ENCODE data around the gene TRIM43B. TPM values are rescaled to one million over a fixed set of nuclear protein-coding genes. Genes with fewer than 3 reads are reported as not detected.
"Not testable (repeated sequence)": the region's sequence is repeated elsewhere in the genome, so short reads cannot be mapped to it uniquely, and the experiment has no call there.

TRIM43B gene
- total RNA-seq, 2 donors from 2014 or later: not detected

- no CpG with 5 or more reads among the region's 2 CpGs for WGBS, 2 experiments (ENCODE audit: insufficient coverage in 1 of 2, insufficient read length in 1 of 2)
- DNase-seq; H3K27ac Mint-ChIP-seq; H3K9me3 Mint-ChIP-seq; H3K4me3 ChIP-seq (ENCODE audit: low read length); H3K27me3 Mint-ChIP-seq (ENCODE audit: insufficient read depth); H3K36me3 ChIP-seq (ENCODE audit: control insufficient read depth, insufficient read depth, low read length); H3K27ac ChIP-seq (ENCODE audit: low read depth, low read length); H3K4me3 Mint-ChIP-seq; H3K9me3 ChIP-seq (ENCODE audit: control insufficient read depth, low read length); H3K4me1 Mint-ChIP-seq; H3K27me3 ChIP-seq (ENCODE audit: control insufficient read depth, insufficient read depth, low read length, poor library complexity, severe bottlenecking); H3K36me3 Mint-ChIP-seq (ENCODE audit: low read depth); H3K4me1 ChIP-seq (ENCODE audit: control insufficient read depth, insufficient read depth, low read length); H3K9ac ChIP-seq (ENCODE audit: extremely low read depth, low read length, poor library complexity, severe bottlenecking): not testable (repeated sequence)
Measured at GRCh38 chr2:95442474-95443099, 42.0 kb downstream of the TRIM43B start.

- H3K27me3 Mint-ChIP-seq (ENCODE audit: insufficient read depth); H3K36me3 ChIP-seq (ENCODE audit: control insufficient read depth, insufficient read depth, low read length); H3K4me3 ChIP-seq (ENCODE audit: low read length); H3K36me3 Mint-ChIP-seq (ENCODE audit: low read depth); H3K9ac ChIP-seq (ENCODE audit: extremely low read depth, low read length, poor library complexity, severe bottlenecking); H3K9me3 ChIP-seq (ENCODE audit: control insufficient read depth, low read length); H3K4me1 Mint-ChIP-seq; H3K27ac ChIP-seq (ENCODE audit: low read depth, low read length); DNase-seq; H3K27ac Mint-ChIP-seq; H3K4me1 ChIP-seq (ENCODE audit: control insufficient read depth, insufficient read depth, low read length); H3K9me3 Mint-ChIP-seq; H3K4me3 Mint-ChIP-seq; H3K27me3 ChIP-seq (ENCODE audit: control insufficient read depth, insufficient read depth, low read length, poor library complexity, severe bottlenecking): not testable (repeated sequence)
- WGBS, 2 experiments (ENCODE audit: insufficient coverage in 1 of 2, insufficient read length in 1 of 2): 73% methylated on average over 2 of the region's 5 CpGs; no CpG with 5 or more reads in 1 of the 2 experiments
Measured at GRCh38 chr2:95435872-95436209, 48.7 kb downstream of the TRIM43B start.

- not testable (repeated sequence) for H3K4me3 Mint-ChIP-seq; H3K27me3 Mint-ChIP-seq (ENCODE audit: insufficient read depth); H3K36me3 Mint-ChIP-seq (ENCODE audit: low read depth); H3K27ac Mint-ChIP-seq; H3K9me3 Mint-ChIP-seq; H3K4me1 Mint-ChIP-seq; H3K9me3 ChIP-seq (ENCODE audit: control insufficient read depth, low read length); DNase-seq; H3K27ac ChIP-seq (ENCODE audit: low read depth, low read length); H3K4me3 ChIP-seq (ENCODE audit: low read length); H3K36me3 ChIP-seq (ENCODE audit: control insufficient read depth, insufficient read depth, low read length); H3K9ac ChIP-seq (ENCODE audit: extremely low read depth, low read length, poor library complexity, severe bottlenecking); H3K4me1 ChIP-seq (ENCODE audit: control insufficient read depth, insufficient read depth, low read length); H3K27me3 ChIP-seq (ENCODE audit: control insufficient read depth, insufficient read depth, low read length, poor library complexity, severe bottlenecking)
- WGBS, 2 experiments (ENCODE audit: insufficient coverage in 1 of 2, insufficient read length in 1 of 2): no CpG with 5 or more reads among the region's 30 CpGs
Measured at GRCh38 chr2:95435162-95435871, 49.2 kb downstream of the TRIM43B start.

GRCh38 chr2:95434507-95435076 lies 50.0 kb downstream of the TRIM43B start:
- H3K27ac ChIP-seq (ENCODE audit: low read depth, low read length); H3K36me3 ChIP-seq (ENCODE audit: control insufficient read depth, insufficient read depth, low read length); H3K9me3 ChIP-seq (ENCODE audit: control insufficient read depth, low read length); H3K4me1 Mint-ChIP-seq; H3K27me3 ChIP-seq (ENCODE audit: control insufficient read depth, insufficient read depth, low read length, poor library complexity, severe bottlenecking); H3K27me3 Mint-ChIP-seq (ENCODE audit: insufficient read depth); H3K9me3 Mint-ChIP-seq; H3K4me3 Mint-ChIP-seq; H3K27ac Mint-ChIP-seq; DNase-seq; H3K36me3 Mint-ChIP-seq (ENCODE audit: low read depth); H3K4me3 ChIP-seq (ENCODE audit: low read length); H3K4me1 ChIP-seq (ENCODE audit: control insufficient read depth, insufficient read depth, low read length); H3K9ac ChIP-seq (ENCODE audit: extremely low read depth, low read length, poor library complexity, severe bottlenecking): not testable (repeated sequence)
- WGBS, 2 experiments (ENCODE audit: insufficient coverage in 1 of 2, insufficient read length in 1 of 2): 94% methylated on average over 1 of the region's 3 CpGs; no CpG with 5 or more reads in 1 of the 2 experiments

GRCh38 chr2:95433973-95434372 lies 50.6 kb downstream of the TRIM43B start:
- not testable (repeated sequence) for H3K27ac ChIP-seq (ENCODE audit: low read depth, low read length)

GRCh38 chr2:95433373-95433772 lies 51.2 kb downstream of the TRIM43B start:
- not testable (repeated sequence) for H3K9me3 ChIP-seq (ENCODE audit: control insufficient read depth, low read length); H3K9ac ChIP-seq (ENCODE audit: extremely low read depth, low read length, poor library complexity, severe bottlenecking); H3K27me3 ChIP-seq (ENCODE audit: control insufficient read depth, insufficient read depth, low read length, poor library complexity, severe bottlenecking); H3K36me3 ChIP-seq (ENCODE audit: control insufficient read depth, insufficient read depth, low read length); DNase-seq; H3K4me3 ChIP-seq (ENCODE audit: low read length); H3K9me3 Mint-ChIP-seq; H3K4me1 Mint-ChIP-seq; H3K36me3 Mint-ChIP-seq (ENCODE audit: low read depth); H3K4me3 Mint-ChIP-seq; H3K27ac ChIP-seq (ENCODE audit: low read depth, low read length); H3K4me1 ChIP-seq (ENCODE audit: control insufficient read depth, insufficient read depth, low read length); H3K27ac Mint-ChIP-seq; H3K27me3 Mint-ChIP-seq (ENCODE audit: insufficient read depth)
- 43% methylated on average over 1 of the region's 4 CpGs; no CpG with 5 or more reads in 1 of the 2 experiments for WGBS, 2 experiments (ENCODE audit: insufficient coverage in 1 of 2, insufficient read length in 1 of 2)

More at GRCh38 chr2:95433973-95434372, 50.6 kb downstream of the TRIM43B start:
- not testable (repeated sequence) for H3K4me1 ChIP-seq (ENCODE audit: control insufficient read depth, insufficient read depth, low read length); H3K4me1 Mint-ChIP-seq; H3K27ac Mint-ChIP-seq; H3K27me3 Mint-ChIP-seq (ENCODE audit: insufficient read depth); H3K4me3 ChIP-seq (ENCODE audit: low read length); H3K27me3 ChIP-seq (ENCODE audit: control insufficient read depth, insufficient read depth, low read length, poor library complexity, severe bottlenecking); H3K36me3 Mint-ChIP-seq (ENCODE audit: low read depth); H3K4me3 Mint-ChIP-seq; H3K9me3 Mint-ChIP-seq; H3K36me3 ChIP-seq (ENCODE audit: control insufficient read depth, insufficient read depth, low read length); DNase-seq; H3K9ac ChIP-seq (ENCODE audit: extremely low read depth, low read length, poor library complexity, severe bottlenecking); H3K9me3 ChIP-seq (ENCODE audit: control insufficient read depth, low read length)
- WGBS, 2 experiments (ENCODE audit: insufficient coverage in 1 of 2, insufficient read length in 1 of 2): 73% methylated on average over 2 of the region's 2 CpGs; no CpG with 5 or more reads in 1 of the 2 experiments

All from endodermal cell (in vitro differentiated cells).